Type B pancreatic cell (in vitro differentiated cells): ENCODE results near the gene GABRB1. TPM values are rescaled to one million over a fixed set of nuclear protein-coding genes. Genes with fewer than 3 reads are reported as not detected.

Experiments used
- DNase-seq: peaks from one replicate; pipeline ENCODE4 v3.0.0; 2021; ENCODE audit warnings: mixed read lengths; ENCODE audit not compliant: unreplicated experiment; ENCODE audit errors: extremely low spot score
- H3K27ac Mint-ChIP-seq: 2 replicates; pipeline ENCODE4 v1.8.0; 2021; ENCODE audit warnings: mild to moderate bottlenecking, mixed read lengths
- H3K27me3 Mint-ChIP-seq: 2 replicates; pipeline ENCODE4 v1.8.0; 2021; ENCODE audit warnings: mixed read lengths
- H3K36me3 Mint-ChIP-seq: 2 replicates; pipeline ENCODE4 v1.8.0; 2021; ENCODE audit warnings: mixed read lengths
- H3K4me1 Mint-ChIP-seq: one replicate; pipeline ENCODE4 v1.8.0; 2021; ENCODE audit warnings: mixed read lengths; ENCODE audit not compliant: unreplicated experiment
- H3K4me3 Mint-ChIP-seq: 2 replicates; pipeline ENCODE4 v1.8.0; 2021; ENCODE audit warnings: mild to moderate bottlenecking, mixed read lengths
- H3K9me3 Mint-ChIP-seq: 2 replicates; pipeline ENCODE4 v1.8.0; 2021; ENCODE audit warnings: mixed read lengths
- CTCF ChIP-seq: fragments of 200-600 bp; sonication (generic); conservative IDR thresholded peaks from 2 replicates; pipeline ENCODE4 v1.5.0; 2021; ENCODE audit warnings: antibody characterized with exemption, mild to moderate bottlenecking
- total RNA-seq: library from RNA; stranded (reverse); gene quantifications from 2 replicates; pipeline ENCODE4 v1.2.1, GENCODE V29; 2021; ENCODE audit warnings: low replicate concordance

The GABRB1 gene
- total RNA-seq, 1 donor from 2014 or later = 1.1 TPM

GRCh38 chr4:47217291-47217690 is 185.9 kb downstream of the GABRB1 start:
- DNase-seq = no peak
- no peak overlapping the region for H3K4me3 Mint-ChIP-seq

GRCh38 chr4:47217884-47218283 is 186.5 kb downstream of the GABRB1 start:
- Mint-ChIP-seq H3K27me3 (no peaks in the 10 kb centered on the region), H3K36me3 (no peaks in the 10 kb centered on the region), H3K27ac (no peak overlapping the region), H3K9me3 (peaks cover 6% of the 10 kb centered on the region), H3K4me3 (no peak overlapping the region), H3K4me1 (peaks cover 13% of the 10 kb centered on the region)
- no peak for DNase-seq
- TF ChIP-seq CTCF = no peak

More at GRCh38 chr4:47217291-47217690, 185.9 kb downstream of the GABRB1 start:
- TF ChIP-seq CTCF = no peak
- H3K4me1 Mint-ChIP-seq = peaks cover 15% of the 10 kb centered on the region
- no peaks in the 10 kb centered on the region for H3K27me3 Mint-ChIP-seq
- peaks cover 6% of the 10 kb centered on the region for H3K9me3 Mint-ChIP-seq
- H3K36me3 Mint-ChIP-seq = no peaks in the 10 kb centered on the region
- no peak overlapping the region for H3K27ac Mint-ChIP-seq

GRCh38 chr4:47218631-47219030 is 187.3 kb downstream of the GABRB1 start:
- H3K4me1 Mint-ChIP-seq = peaks cover 8% of the 10 kb centered on the region
- peaks cover 6% of the 10 kb centered on the region for H3K9me3 Mint-ChIP-seq
- H3K27me3 Mint-ChIP-seq = no peaks in the 10 kb centered on the region
- H3K4me3 Mint-ChIP-seq = no peak overlapping the region
- no peak for DNase-seq
- no peak for TF ChIP-seq CTCF
- no peak overlapping the region for H3K27ac Mint-ChIP-seq
- no peaks in the 10 kb centered on the region for H3K36me3 Mint-ChIP-seq

GRCh38 chr4:47219586-47219985 is 188.2 kb downstream of the GABRB1 start:
- no peak for DNase-seq

GRCh38 chr4:47221721-47222120 is 190.4 kb downstream of the GABRB1 start:
- no peak for DNase-seq
- Mint-ChIP-seq H3K36me3 (no peaks in the 10 kb centered on the region), H3K4me1 (no peaks in the 10 kb centered on the region), H3K9me3 (peaks cover 6% of the 10 kb centered on the region), H3K4me3 (no peak overlapping the region), H3K27me3 (no peaks in the 10 kb centered on the region), H3K27ac (no peak overlapping the region)
- TF ChIP-seq CTCF = no peak

More at GRCh38 chr4:47219586-47219985, 188.2 kb downstream of the GABRB1 start:
- Mint-ChIP-seq H3K36me3 (no peaks in the 10 kb centered on the region), H3K27me3 (no peaks in the 10 kb centered on the region), H3K9me3 (peaks cover 6% of the 10 kb centered on the region), H3K27ac (no peak overlapping the region), H3K4me3 (no peak overlapping the region), H3K4me1 (no peaks in the 10 kb centered on the region)
- TF ChIP-seq CTCF = no peak

GRCh38 chr4:47222276-47222675 is 190.9 kb downstream of the GABRB1 start:
- no peaks in the 10 kb centered on the region for H3K36me3 Mint-ChIP-seq
- H3K4me3 Mint-ChIP-seq = no peak overlapping the region
- no peak for TF ChIP-seq CTCF
- peaks cover 6% of the 10 kb centered on the region for H3K9me3 Mint-ChIP-seq
- no peaks in the 10 kb centered on the region for H3K27me3 Mint-ChIP-seq
- no peaks in the 10 kb centered on the region for H3K4me1 Mint-ChIP-seq
- H3K27ac Mint-ChIP-seq = no peak overlapping the region
- no peak for DNase-seq
